Endothelial cell of umbilical vein (primary cell): ENCODE results near the gene CBLN4. TPM values are rescaled to one million over a fixed set of nuclear protein-coding genes. Genes with fewer than 3 reads are reported as not detected.

Experiments
- BruUV-seq: library from RNA; stranded (reverse); fragments of 400-500 nt; replicated peaks from 2 replicates; lab custom pipeline; 2021; lab: Mats Ljungman, UMichigan
- CTCF ChIA-PET: fragments of 300-600, 350-600 bp; sonication (Branson Sonifier 250); formaldehyde crosslinking; loops from one replicate; lab custom pipeline; 2021; ENCODE audit warnings: antibody characterized with exemption, inconsistent platforms; lab: Charles Lee
- POLR2A ChIA-PET: fragments of 300-600, 350-600 bp; sonication (Branson Sonifier 250); formaldehyde crosslinking; loops from one replicate; lab custom pipeline; 2021; ENCODE audit warnings: antibody characterized with exemption, inconsistent platforms; lab: Charles Lee
- DNase-seq: peaks from one replicate; pipeline ENCODE4 v3.0.0-alpha.2; 2011; ENCODE audit warnings: low read depth, low spot score
- FAIRE-seq: peaks from 2 replicates; lab custom pipeline; 2011; peaks lifted over from hg19 to GRCh38; lab: Jason Lieb, UNC
- H2AFZ ChIP-seq: 2 replicates; pipeline ENCODE4 v1.6.0; 2012; ENCODE audit warnings: low read depth, low read length, control low read depth, inconsistent platforms
- H3K27ac ChIP-seq: 2 replicates; pipeline ENCODE4 v1.5.1; 2011; ENCODE audit warnings: low read depth, mild to moderate bottlenecking, control low read depth, low read length, moderate library complexity; ENCODE audit not compliant: insufficient read depth
- H3K27me3 ChIP-seq, 2 experiments: 2 replicates each; pipeline versions ENCODE4 v1.6.0 to v1.6.1; 2011; ENCODE audit warnings: low read length in 2 of 2, mixed read lengths in 1 of 2; ENCODE audit not compliant: control insufficient read depth in 2 of 2, insufficient read depth in 2 of 2
- H3K36me3 ChIP-seq, 2 experiments: 2 replicates in 1 of 2; 3 replicates in 1 of 2; pipeline ENCODE4 v1.5.1; 2011; ENCODE audit warnings: low read length in 2 of 2, mild to moderate bottlenecking in 1 of 2, moderate library complexity in 1 of 2; ENCODE audit not compliant: control insufficient read depth in 2 of 2, insufficient read depth in 2 of 2; ENCODE audit errors: extremely low read depth in 1 of 2
- H3K4me1 ChIP-seq: 3 replicates; pipeline ENCODE4 v1.5.1; 2011; ENCODE audit warnings: mild to moderate bottlenecking, low read length; ENCODE audit not compliant: control insufficient read depth, insufficient read depth; ENCODE audit errors: extremely low read depth
- H3K4me2 ChIP-seq: 2 replicates; pipeline ENCODE4 v1.6.1; 2011; ENCODE audit warnings: low read length, control low read depth, mixed read lengths; ENCODE audit not compliant: insufficient read depth
- H3K4me3 ChIP-seq, 3 experiments: fragments of 200-600 bp in 1 of 3; sonication (generic), shearing (Covaris generic) in 1 of 3; replicated peaks in 1 of 3; 2 replicates each; pipeline ENCODE4 v1.5.1; 2011 to 2016; ENCODE audit warnings: control low read depth in 3 of 3, low read length in 3 of 3, mild to moderate bottlenecking in 2 of 3, inconsistent platforms in 1 of 3, low read depth in 1 of 3, moderate library complexity in 1 of 3; ENCODE audit not compliant: insufficient read depth in 1 of 3
- H3K79me2 ChIP-seq: 2 replicates; pipeline ENCODE4 v1.6.0; 2012; ENCODE audit warnings: low read length, inconsistent platforms; ENCODE audit not compliant: control insufficient read depth, insufficient read depth
- H3K9ac ChIP-seq: replicated peaks from 2 replicates; pipeline ENCODE3; 2011; ENCODE audit warnings: low read length, control low read depth; ENCODE audit not compliant: insufficient read depth; ENCODE audit errors: extremely low read depth
- H3K9me1 ChIP-seq: replicated peaks from 3 replicates; pipeline ENCODE4 v1.6.0; 2011; ENCODE audit warnings: mild to moderate bottlenecking, low read length; ENCODE audit not compliant: control insufficient read depth, insufficient read depth; ENCODE audit errors: extremely low read depth
- H3K9me3 ChIP-seq: replicated peaks from 2 replicates; pipeline ENCODE4 v1.5.1; 2012; ENCODE audit warnings: low read length, inconsistent platforms; ENCODE audit not compliant: control insufficient read depth, insufficient read depth
- H4K20me1 ChIP-seq: replicated peaks from 2 replicates; pipeline ENCODE3; 2011; ENCODE audit warnings: mild to moderate bottlenecking, low read length; ENCODE audit not compliant: control insufficient read depth, insufficient read depth; ENCODE audit errors: extremely low read depth
- EZH2 ChIP-seq: IDR thresholded peaks from 2 replicates; pipeline ENCODE4 v1.6.1; 2012; ENCODE audit warnings: borderline replicate concordance, low read depth, mild to moderate bottlenecking, moderate library complexity, low read length, inconsistent platforms; ENCODE audit not compliant: severe bottlenecking
- FOS ChIP-seq: IDR thresholded peaks from 2 replicates; pipeline ENCODE4 v1.6.1; 2011; ENCODE audit warnings: mild to moderate bottlenecking, low read length, moderate library complexity, borderline replicate concordance; ENCODE audit not compliant: insufficient read depth
- GATA2 ChIP-seq: IDR thresholded peaks from 2 replicates; pipeline ENCODE4 v1.7.0; 2011; ENCODE audit warnings: low read depth, mild to moderate bottlenecking, moderate library complexity, mixed read lengths, low read length; ENCODE audit not compliant: insufficient read length, insufficient read depth
- JUN ChIP-seq: IDR thresholded peaks from 2 replicates; pipeline ENCODE4 v1.6.1; 2011; ENCODE audit warnings: borderline replicate concordance, low read depth; ENCODE audit not compliant: insufficient read length, insufficient read depth
- MYC ChIP-seq: IDR thresholded peaks from one replicate; pipeline ENCODE4 v1.6.1; 2011; ENCODE audit warnings: mild to moderate bottlenecking, low read depth, low read length
- POLR2A ChIP-seq: IDR thresholded peaks from 2 replicates; pipeline ENCODE4 v1.6.1; 2012; ENCODE audit warnings: low read depth, mild to moderate bottlenecking, control low read depth, low read length
- POLR2AphosphoS5 ChIP-seq: IDR thresholded peaks from 2 replicates; pipeline ENCODE4 v1.6.1; 2012; ENCODE audit warnings: low read depth, mild to moderate bottlenecking, control low read depth, low read length, moderate library complexity; ENCODE audit not compliant: insufficient read depth
- dilution Hi-C: fragments of 300-500 bp; cut with MboI; formaldehyde crosslinking; loops from one replicate; pipeline ENCODE4 v1.15.0; 2019; ENCODE audit warnings: low sequenced_read_pairs; ENCODE audit not compliant: extremely low pct_ligation_motif_present
- intact Hi-C: fragments of 100-400 bp; cut with micrococcal nuclease; formaldehyde crosslinking; loops from one replicate; pipeline ENCODE4 v1.10.0; 2022
- polyA plus RNA-seq, 4 experiments: library from polyadenylated mRNA; depleted of rRNA in 3 of 4; stranded (reverse) in 3 of 4; unstranded in 1 of 4; fragments of >200 nt; gene quantifications; 2 replicates each; pipeline versions ENCODE4 v1.2.1 to v1.2.3, GENCODE V29; 2011 to 2012; ENCODE audit warnings: missing spikeins in 1 of 4
- total RNA-seq: library from RNA; stranded (reverse); gene quantifications from 2 replicates; pipeline ENCODE4 v1.2.3, GENCODE V29; 2021
- TF ChIP-seq, protein P1 (sequence below): IDR thresholded peaks from 2 replicates; pipeline ENCODE4 v1.6.1; 2011; ENCODE audit not compliant: insufficient read depth, insufficient read length
- TF ChIP-seq, protein P2 (sequence below), 2 donors: IDR thresholded peaks; 1 replicate in 1 of 2; 2 replicates in 1 of 2; pipeline ENCODE4 v1.5.1; 2011; ENCODE audit warnings: low read length in 2 of 2, mild to moderate bottlenecking in 2 of 2, moderate library complexity in 2 of 2, control low read depth in 1 of 2, inconsistent platforms in 1 of 2, low read depth in 1 of 2; ENCODE audit not compliant: insufficient read depth in 1 of 2; ENCODE audit errors: extremely low read depth in 1 of 2

Gene CBLN4
- total and polyA plus RNA-seq, 2 donors (not counting 3 experiments of a cell fraction or from before 2014, with no cell fraction given): not detected

DNA sequence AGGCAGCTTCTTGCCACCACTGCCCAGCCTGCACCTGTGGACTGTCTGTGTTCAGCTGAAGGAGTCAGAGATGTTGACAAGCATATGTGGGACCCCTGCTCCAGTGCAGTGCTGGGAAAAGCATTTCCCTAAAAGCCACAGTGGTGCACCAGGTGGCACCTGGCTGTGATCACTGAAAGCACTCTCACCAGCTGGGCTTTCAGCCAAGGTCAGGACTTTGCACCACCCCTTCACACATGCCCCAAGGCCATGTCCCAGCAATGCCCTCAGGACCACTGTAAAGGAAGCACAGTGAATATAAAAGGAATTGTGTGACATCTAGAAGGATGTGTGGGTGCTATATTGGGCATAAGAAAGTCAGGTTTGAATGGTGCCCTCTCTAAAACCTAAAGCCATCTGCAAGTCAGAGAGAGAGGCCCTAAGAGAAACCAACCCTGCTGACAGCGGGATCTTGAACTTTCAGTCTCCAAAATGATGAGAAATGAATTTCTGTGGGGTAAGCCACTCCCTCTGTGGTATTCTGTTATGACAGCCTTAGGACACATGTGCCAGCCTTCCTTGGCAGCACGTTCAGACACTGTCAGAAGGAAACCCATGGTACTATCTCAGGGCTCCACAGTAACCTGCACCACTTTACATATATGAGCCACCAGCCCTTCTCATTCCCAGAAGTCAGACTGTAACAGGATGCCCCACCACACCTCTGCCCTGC is 30.7 kb downstream of the CBLN4 start:
- BruUV-seq: no TSS peak
- Histone ChIP-seq H3K4me3 (no peak overlapping the region), H3K9me1 (no peaks in the 10 kb centered on the region), H2AFZ (no peak overlapping the region), H3K27ac (no peak overlapping the region), H3K79me2 (no peaks in the 10 kb centered on the region), H3K9ac (no peak overlapping the region), H3K4me1 (no peaks in the 10 kb centered on the region), H3K36me3 (no peaks in the 10 kb centered on the region), H4K20me1 (no peaks in the 10 kb centered on the region), H3K9me3 (peaks cover 5% of the 10 kb centered on the region), H3K27me3 (no peaks in the 10 kb centered on the region), H3K4me2 (no peak overlapping the region)
- ChIA-PET CTCF (no interaction called here), POLR2A (no interaction called here)
- FAIRE-seq (no peak), DNase-seq (no peak)
- dilution Hi-C loops (no loop called here), intact Hi-C loops (no loop called here)
- TF ChIP-seq EZH2: no peak
- TF ChIP-seq GATA2: no peak
- TF ChIP-seq, protein P1, sequence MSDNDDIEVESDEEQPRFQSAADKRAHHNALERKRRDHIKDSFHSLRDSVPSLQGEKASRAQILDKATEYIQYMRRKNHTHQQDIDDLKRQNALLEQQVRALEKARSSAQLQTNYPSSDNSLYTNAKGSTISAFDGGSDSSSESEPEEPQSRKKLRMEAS: no peak
- no peak for TF ChIP-seq MYC
- no peak for TF ChIP-seq FOS
- no peak for TF ChIP-seq JUN
- TF ChIP-seq, protein P2, sequence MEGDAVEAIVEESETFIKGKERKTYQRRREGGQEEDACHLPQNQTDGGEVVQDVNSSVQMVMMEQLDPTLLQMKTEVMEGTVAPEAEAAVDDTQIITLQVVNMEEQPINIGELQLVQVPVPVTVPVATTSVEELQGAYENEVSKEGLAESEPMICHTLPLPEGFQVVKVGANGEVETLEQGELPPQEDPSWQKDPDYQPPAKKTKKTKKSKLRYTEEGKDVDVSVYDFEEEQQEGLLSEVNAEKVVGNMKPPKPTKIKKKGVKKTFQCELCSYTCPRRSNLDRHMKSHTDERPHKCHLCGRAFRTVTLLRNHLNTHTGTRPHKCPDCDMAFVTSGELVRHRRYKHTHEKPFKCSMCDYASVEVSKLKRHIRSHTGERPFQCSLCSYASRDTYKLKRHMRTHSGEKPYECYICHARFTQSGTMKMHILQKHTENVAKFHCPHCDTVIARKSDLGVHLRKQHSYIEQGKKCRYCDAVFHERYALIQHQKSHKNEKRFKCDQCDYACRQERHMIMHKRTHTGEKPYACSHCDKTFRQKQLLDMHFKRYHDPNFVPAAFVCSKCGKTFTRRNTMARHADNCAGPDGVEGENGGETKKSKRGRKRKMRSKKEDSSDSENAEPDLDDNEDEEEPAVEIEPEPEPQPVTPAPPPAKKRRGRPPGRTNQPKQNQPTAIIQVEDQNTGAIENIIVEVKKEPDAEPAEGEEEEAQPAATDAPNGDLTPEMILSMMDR (IDR thresholded peaks at IDR 0.05; ENCODE audit: extremely low read depth in 1 of 2, insufficient read depth in 1 of 2, low read depth in 1 of 2, low read length in 2 of 2): no peak
- TF ChIP-seq POLR2A: no peak
- no peak for TF ChIP-seq POLR2AphosphoS5
